HG02943 (cell line): ENCODE data around the gene TBC1D2B.

Experiments
- ATAC-seq: cut with Tn5 transposase; IDR thresholded peaks from one replicate; pipeline ENCODE4 v1.9.1; 2021; ENCODE audit warnings: mild to moderate bottlenecking, low read depth, moderate library complexity; ENCODE audit not compliant: unreplicated experiment

TBC1D2B gene

DNA sequence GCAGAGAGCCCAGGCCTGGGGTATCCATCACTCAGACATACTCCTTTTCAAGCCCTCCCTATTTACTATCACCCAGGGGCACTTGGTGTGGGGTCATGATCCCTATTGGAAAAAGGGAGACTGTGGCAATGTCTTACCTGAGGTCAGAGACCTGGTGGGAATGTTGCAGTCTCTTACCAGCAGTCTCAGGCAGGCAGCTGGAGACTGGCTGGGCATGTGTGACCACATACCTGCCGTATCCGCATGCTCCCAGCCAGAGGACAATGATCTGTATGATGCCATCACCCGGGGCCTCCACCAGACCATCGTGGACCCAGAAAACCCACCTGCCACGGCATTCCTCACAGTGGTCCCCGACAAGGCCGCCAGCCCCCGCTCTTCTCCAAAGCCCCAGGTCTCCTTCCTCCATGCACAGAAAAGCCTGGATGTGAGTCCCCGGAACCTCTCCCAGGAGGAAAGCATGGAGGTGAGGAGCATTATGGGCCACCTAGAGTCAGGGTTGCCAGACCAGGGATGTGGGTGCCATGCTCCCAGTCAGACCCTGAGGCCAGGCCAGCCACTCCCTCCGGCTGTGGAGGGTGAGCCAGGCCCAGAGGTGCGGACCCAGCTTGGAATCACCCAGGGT, 20.7 kb upstream of the TBC1D2B start:
- no peak for ATAC-seq

- ATAC-seq, result no peak
These were observed 20.2 kb upstream of the TBC1D2B start for GRCh38 chr15:78097667-78098066.

DNA sequence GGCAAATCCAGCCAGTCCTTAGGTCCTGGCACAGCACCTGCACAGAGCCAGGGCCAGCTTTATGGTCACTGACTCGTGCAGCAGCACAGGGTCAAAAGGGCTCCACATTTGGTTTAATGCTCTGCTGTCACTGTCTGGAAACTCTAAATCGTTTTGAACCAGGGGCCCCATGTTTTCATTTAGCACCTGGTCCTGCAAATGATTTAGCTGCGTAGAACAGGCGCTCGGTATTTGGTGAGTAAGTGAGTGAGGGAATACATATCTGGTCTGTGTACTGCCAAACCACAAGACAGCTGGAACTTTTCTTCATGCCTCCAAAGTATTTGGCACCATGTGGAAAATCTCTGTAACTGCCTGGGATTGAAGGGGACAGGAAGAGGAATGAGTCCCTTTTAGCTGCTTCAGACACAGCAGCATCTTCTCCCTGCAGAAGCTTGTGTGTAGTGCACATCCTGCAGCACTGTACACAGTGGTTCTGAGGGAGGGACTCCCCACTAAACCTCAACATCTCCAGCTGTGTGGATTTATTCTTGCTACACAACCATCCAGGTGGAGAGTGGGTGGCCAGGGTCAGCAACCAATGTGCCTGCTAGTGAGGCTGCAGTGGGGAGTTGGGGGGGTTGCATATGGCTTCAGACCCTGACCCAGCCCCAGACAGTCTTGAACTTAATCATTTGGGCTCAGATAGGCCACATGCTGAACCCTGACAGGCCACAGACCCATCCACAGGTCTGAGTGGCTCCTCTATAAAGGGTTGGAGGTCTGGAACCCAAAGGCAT, 15.9 kb upstream of the TBC1D2B start:
- ATAC-seq, result no peak

DNA sequence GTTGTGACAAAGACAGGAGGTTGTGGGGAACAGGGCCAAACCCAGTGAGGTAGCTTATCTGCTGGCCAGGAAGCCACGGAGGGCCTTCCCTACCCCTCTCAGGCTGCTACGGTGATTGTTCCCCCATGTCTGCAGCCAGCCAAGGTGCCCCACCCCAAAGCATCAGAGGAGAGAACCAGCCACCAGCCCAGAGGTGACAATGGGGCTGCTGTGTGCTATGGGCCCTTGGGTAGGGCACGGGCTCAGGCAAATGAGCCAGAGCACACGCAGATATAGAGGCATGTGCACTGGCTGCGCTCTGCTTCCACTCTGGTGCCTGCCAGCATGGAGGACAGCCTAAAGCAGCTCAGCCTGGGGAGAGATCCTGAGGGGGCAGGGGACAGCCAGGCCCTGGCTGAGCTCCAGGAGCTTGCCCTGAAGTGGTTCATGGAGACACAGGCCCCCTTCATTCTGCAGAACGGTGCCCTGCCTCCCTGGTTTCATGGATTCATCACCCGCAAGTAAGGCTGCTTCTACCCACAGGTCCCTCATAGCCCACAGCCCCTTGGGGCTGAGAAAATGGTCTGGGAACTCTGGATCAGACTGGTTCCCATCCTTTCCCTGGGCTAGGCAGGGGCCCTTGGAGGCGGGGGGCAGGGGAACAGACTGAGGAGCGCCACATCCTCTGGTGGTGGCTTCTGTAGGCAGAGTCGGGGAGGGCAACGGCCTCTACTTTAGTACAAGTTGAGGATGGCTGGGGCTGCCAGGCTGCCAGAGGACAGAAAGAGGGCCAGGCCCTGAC, 14.9 kb upstream of the TBC1D2B start, which contains the start of gene SH2D7:
Gene SH2D7 (plus strand): TSS at position 301 of the 781 bp plus-strand sequence. CDS start 24 bp downstream, at position 325.
- no peak for ATAC-seq

GRCh38 chr15:78090422-78091063, 13.0 kb upstream of the TBC1D2B start:
- no peak for ATAC-seq

DNA sequence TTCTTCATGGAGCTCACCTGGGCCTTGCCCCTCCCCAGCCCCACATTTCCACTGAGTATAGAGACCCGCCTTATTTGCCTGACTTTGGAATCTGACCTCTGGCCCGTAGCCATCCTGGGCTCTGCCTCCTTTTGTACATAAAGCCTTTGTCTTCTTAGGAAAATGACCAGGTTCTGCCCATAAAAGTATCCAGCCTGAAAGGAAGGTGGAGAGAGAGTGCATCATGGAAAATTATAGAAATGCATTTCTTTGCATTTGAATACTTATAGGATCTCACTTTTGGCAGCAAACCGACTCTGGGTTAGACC, 11.2 kb upstream of the TBC1D2B start:
- ATAC-seq, result no peak

- ATAC-seq, result no peak
These were observed 10.7 kb upstream of the TBC1D2B start for GRCh38 chr15:78087951-78088772.

DNA sequence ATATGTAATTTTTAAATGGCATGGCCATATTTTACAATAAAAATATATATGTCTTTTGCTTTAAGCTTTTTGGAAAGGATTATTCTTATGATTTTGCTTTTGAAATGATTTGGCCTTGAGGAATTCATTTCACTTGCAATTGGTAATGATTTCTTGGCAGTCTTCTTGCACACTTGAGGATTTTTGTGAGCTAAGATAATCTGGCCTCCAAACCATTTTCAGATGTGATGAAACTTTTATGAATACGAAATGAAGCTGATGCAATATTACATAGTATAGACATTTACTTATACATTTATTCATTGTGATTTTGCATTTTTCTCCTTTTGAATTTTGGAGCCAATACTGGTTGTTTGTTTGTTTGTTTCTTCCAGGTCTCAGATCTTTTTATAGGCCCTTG, 8.4 kb upstream of the TBC1D2B start:
- ATAC-seq, result no peak

GRCh38 chr15:78084449-78084750, 6.9 kb upstream of the TBC1D2B start:
- peak; percentile 27 for ATAC-seq

DNA sequence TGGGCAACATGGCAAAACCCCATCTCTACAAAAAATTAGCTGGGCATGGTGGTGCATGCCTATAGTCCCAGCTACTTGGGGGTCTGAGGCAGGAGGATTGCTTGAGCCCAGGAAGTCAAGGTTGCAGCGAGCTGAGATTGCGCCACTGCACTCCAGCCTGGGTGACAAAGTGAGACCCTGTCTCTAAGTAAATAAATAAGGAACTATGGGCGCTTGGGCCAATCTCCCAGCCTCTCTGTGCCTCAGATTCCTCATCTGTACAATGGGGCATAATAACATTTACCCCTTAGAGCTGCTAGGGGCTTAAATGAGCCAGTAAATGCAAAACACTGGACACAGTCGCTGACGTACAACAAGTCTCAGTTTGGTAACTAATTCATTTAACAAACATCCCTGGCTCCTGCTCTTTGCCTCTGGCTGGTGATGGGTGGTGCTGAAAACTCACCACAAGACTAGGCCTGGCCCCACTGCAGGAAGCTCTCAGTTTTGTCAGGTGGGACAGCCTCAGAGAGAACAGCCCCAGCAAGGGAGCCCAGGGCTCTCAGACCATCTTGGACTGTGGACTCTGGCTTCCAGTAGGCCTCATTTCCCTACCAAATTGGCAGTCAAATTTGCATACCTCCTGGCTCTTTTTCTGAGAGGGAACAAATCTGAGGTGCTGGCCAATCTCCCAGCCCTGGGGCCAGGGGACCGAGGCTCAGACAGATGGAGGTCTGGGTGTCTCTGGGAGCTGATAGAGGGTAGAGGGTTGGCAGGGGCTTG, 6.4 kb upstream of the TBC1D2B start:
- ATAC-seq, result peak; percentile 74

GRCh38 chr15:78083186-78083585, 5.7 kb upstream of the TBC1D2B start:
- ATAC-seq, result no peak

- no peak for ATAC-seq
These were observed 5.2 kb upstream of the TBC1D2B start for GRCh38 chr15:78082743-78083110.

DNA sequence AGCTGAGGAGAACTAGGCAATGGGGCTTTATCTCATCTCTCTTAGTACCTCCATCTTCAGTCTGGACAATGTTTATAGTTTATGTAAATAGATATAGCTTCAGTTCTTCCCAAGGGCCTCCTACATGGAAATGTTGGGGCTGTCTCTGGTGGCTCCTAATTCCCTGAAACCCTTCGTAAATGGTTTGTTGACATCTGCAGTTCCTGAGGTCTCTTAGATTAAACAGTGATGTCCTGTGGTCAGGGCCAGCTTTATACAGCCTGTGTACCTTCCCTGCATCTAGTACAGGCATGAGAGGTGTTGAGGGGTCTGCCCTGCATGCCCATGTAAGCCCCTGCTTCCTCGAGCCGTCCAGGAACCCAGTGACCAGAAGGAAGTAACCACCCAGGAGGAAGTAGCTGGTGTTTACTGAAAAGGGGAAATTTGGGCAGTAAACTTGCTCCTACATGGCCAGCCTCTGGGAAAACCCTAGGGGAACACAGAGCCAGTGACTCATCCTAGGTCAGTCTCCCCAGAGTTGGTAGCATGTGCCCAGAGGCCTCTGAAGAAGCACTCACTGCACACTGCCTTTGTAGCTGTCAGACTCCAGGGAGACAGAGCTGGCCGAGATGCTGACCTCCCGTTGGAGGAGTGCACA, 4.7 kb upstream of the TBC1D2B start:
- no peak for ATAC-seq

DNA sequence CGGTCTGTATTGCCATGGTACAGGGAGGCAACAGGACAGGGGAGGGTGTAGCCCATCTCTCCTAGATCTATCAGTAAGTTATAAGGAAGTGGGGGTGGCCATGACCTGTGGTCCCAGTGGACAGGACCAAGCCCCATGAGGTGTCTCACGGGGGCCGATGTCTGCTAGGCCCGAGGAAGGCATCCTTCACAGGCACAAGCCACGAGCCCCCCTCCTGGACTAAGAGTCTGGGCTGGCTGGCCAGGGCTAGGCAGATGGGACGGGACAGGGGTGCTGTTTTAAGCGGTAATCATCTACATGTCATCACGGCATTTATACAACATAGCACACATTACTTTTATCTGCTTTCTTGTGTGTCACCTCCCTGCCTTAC, 2.6 kb upstream of the TBC1D2B start:
- no peak for ATAC-seq

DNA sequence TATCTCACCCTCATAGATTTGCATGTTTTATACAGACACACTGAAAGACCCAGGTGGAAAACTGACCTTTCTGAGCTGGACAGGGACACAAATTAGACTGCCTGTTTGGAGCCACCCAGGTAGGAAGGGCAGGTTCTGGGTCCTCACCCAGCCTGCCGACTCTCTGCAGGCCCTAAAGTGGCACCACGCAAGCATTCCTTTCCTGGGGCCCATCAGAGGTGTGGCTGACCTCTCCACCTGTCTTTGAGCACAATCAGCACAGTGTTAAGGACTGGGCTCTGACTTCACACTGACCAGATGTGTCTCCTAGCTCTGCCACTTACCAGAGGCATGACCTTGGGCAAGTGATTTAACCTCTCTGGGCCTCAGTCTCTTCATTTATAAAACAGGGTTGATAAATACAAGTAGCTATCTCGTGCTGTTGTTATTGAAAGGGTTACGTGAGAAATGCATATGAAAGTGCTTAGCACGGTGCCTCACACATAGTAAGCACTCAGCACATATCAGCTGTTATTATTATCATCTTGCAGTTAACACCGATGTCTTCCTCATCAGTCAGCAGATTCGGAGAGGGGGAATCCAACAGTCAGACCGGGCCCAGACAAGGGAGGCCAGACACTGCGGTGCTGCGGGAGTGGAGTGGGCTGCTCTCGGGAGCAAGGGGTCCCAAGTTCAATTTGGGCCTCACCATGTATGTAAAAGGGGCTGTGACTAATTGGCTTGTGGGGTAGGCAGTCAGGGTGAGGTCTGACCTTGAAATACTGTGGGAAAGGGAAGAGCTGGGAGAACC, 2.0 kb upstream of the TBC1D2B start:
- ATAC-seq, result no peak

DNA sequence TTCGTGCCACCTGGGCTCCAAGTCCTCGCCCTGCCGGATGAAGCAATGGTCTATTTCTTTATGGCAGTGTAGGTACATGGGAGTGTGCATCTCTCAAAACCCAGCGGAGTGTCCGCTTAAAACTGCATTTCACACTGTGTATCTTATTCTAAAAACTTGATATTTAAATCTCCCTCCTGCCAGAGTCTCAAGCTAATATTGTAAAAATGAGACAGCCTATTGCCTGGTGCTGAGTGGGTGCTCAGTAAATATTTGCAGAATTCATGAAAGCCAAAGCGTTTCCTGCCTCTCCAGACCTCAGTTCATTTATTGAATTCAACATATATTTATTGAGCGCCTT, 330 bp upstream of the TBC1D2B start:
- no peak for ATAC-seq

- no peak for ATAC-seq
These were observed 1.1 kb downstream of the TBC1D2B start for GRCh38 chr15:78076231-78077052.
